GM18499 (cell line): Measurements from ENCODE around the gene PAIP2.
"Not testable (repeated sequence)": the region's sequence is repeated elsewhere in the genome, so short reads cannot be mapped to it uniquely, and the experiment has no call there.

Source experiments
- ATAC-seq: cut with Tn5 transposase; IDR thresholded peaks from one replicate; pipeline ENCODE4 v1.9.1; 2021; ENCODE audit warnings: moderate number of reproducible peaks; ENCODE audit not compliant: insufficient read depth, unreplicated experiment

The PAIP2 gene

GRCh38 chr5:139407517-139407916 lies 65.9 kb downstream of the PAIP2 start:
- ATAC-seq: no peak

- no peak for ATAC-seq
Observed at GRCh38 chr5:139408191-139408590, 66.5 kb downstream of the PAIP2 start.

DNA sequence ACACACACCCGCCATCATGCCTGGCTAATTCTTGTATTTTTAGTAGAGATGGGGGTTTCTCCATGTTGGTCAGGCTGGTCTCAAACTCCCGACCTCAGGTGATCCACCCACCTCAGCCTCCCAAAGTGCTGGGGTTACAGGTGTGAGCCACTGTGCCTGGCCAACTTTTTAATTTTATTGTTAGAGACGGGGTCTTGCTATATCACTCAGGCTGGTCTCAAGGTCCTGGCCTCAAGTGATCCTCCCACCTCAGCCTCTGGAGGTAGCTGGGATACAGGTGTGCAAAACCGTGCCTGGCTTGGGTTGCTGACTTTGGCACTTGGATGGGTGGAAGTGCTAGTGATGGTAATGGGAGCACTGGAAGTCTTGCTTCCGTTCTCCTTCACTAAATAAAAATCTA lies 67.5 kb downstream of the PAIP2 start:
- ATAC-seq: not testable (repeated sequence)

- no peak for ATAC-seq
Observed at GRCh38 chr5:139410121-139410992, 68.7 kb downstream of the PAIP2 start.

DNA sequence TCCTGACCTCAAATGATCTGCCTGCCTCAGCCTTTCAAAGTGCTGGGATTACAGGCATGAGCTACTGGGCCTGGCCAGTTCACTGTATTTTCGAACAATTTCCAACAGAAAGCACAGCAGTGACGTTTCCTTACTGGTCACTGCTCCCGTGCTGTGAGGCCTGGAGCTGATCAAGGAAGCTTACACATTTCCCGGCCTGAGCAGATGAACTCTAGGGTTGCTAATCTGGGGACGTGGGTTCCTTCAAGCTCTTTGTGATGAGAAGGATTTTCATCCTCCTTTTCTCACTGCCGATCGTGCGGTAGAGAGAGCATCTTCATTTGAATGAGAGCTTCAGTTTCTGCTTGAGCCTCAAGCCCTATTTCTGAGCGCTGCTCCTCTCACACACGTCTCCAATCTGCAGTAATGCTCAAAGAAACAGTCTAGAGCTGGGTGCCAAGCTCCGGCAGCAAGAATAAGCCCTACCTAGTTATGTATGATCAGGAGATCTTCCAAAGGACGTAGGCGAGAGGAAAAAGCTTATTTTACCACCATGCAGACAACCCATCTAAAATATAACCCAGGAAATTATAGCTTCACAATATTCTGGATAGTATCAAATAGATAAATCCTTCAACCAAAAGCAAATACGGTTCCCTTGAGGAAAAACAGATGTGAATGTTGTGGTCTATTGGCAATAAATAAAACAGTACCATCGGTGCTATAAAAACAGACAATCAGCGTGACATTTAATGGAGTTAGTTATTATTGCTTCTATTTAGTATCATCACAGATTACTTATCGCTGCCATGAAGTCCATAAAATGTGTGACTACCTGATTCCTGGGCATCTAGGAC lies 69.6 kb downstream of the PAIP2 start:
- no peak for ATAC-seq

- no peak for ATAC-seq
Observed at GRCh38 chr5:139413153-139413552, 71.5 kb downstream of the PAIP2 start.

GRCh38 chr5:139413963-139414362 lies 72.3 kb downstream of the PAIP2 start:
- no peak for ATAC-seq

DNA sequence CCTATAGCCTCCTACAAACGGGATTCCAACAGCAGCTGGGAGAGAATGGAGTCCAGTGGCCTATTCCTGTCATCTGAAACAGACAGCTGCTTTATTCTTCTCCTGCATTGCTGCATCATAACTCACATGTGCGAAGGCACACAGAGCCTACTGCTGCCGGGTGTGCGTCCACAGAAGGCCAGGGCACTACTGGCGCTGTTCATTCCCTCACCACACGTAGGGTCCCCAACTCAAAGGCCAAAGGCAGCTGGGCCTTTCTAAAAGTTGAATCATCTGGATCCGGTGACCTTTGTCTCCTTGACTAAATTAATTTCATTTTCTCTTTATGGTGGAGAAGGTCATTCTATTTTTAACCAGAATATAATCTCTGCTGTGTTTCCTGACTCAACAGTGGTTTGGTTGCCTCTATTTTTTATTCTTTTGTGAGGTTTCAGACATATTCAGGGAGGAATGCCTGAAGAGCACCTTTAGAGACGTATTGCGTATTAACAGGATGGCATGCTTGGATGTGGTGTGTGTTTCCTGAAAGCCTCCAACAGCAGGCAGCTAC lies 73.0 kb downstream of the PAIP2 start:
- ATAC-seq: no peak

DNA sequence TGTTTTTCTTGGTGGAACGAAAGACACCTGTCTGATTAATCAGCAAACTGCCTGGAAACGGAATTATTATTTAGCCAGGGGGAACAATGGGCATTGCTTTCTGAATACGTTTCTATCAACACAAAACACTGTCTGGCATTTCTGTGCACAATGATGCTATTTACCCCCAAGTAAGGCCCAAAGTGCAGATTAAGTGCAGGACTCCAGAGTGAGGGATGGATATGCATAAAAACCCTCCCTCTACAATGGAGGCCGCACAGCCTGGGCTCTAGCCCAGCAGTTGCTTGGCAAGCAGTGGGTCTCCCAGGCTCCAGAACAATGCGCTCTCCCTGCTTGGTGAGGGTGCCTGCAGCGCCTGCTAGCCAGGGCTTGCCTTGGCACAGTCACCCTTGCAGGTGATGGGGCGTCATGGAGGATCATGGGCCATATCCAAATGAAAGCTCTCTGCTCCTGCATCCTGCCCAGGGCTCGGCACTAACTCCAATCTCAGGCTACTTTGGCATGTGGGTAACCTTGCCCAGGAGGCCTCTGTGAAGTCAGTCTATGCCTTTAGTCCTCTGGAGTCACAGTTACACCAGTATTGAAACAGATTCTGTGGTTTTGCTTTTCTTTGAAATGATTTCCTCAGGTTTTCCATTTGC lies 73.7 kb downstream of the PAIP2 start:
- ATAC-seq: no peak

GRCh38 chr5:139415869-139416268 lies 74.2 kb downstream of the PAIP2 start:
- no peak for ATAC-seq

DNA sequence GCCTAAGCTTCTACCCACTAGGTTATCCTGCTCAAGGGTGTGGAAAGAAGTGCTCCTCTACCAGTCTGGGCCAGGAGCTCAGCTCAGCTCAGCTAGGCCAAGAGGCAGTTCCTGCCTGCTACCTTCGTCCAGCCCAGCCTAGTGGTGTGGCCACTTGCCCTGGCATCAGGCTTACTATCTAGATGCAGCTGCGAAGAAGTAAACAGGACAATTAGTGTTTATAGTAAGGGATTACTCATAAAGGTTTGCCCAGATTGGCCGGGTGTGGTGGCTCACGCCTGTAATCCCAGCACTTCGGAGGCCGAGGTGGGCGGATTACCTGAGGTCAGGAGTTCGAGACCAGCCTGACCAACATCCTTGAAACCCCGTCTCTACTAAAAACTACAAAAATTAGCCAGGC lies 75.0 kb downstream of the PAIP2 start:
- ATAC-seq: no peak

- no peak for ATAC-seq
Observed at GRCh38 chr5:139417214-139417613, 75.6 kb downstream of the PAIP2 start.

DNA sequence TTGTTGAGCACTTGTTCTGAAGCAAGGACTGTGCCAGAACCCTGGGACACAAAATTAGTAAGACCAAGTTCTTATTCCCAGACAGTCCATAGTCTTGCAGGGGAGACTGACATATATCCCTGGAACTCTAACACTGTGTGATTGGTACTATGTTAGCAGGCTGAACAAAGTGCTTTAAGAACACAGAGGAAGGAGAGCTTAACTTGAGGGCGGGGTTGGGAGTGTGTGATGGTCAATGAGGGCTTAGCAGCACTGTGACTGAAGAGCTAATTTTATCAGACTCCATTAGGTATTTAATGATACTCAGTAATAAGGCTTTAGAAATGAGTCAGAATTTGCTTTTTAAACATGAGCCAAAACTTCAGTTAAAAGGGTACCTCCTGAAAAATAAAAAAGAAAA lies 77.1 kb downstream of the PAIP2 start:
- no peak for ATAC-seq
